ENCODE data around the gene TCF12. TPM values are rescaled to one million over a fixed set of nuclear protein-coding genes. Genes with fewer than 3 reads are reported as not detected.
A peak's percentile ranks its signal among the peaks of the same experiment; 100 is the strongest.

TCF12 gene
- total RNA-seq, 1 donor from 2014 or later, result 138 TPM

DNA sequence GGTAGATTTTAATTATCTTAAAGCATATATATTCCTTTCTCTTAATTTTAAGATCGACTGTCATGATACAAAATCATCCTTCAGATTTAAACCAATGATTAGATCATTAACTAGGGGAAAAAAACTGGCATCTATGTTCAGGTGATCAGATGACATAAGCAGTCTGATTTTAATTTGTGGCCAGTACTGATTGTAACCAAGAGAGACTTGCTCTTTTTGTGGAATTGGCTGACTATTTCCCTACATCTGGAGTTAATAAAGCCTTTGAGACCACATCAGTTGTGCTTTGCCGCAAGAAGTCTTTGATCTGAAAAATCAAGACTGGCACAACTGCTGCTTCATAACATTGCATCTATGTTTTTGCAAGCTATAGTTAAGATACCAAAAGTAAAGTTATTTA lies 309.5 kb downstream of the TCF12 start:
- H3K27ac ChIP-seq, result peak overlapping the region; percentile 5
- DNase-seq (ENCODE audit: extremely low spot score in 2 of 2), result no peak
- H3K27me3 ChIP-seq, result no peaks in the 10 kb centered on the region
- no peaks in the 10 kb centered on the region for H3K9me3 ChIP-seq
- intact Hi-C loops (cut with DNase I), result no loop called here
- H3K4me3 ChIP-seq, result no peak overlapping the region
- no peaks in the 10 kb centered on the region for H3K36me3 ChIP-seq
- TF ChIP-seq POLR2A (IDR thresholded peaks at IDR 0.05) (no peak), POLR2AphosphoS5 (IDR thresholded peaks at IDR 0.05; ENCODE audit: insufficient read depth in 1 of 2, low read depth in 1 of 2) (no peak)
- TF ChIP-seq, protein P1, sequence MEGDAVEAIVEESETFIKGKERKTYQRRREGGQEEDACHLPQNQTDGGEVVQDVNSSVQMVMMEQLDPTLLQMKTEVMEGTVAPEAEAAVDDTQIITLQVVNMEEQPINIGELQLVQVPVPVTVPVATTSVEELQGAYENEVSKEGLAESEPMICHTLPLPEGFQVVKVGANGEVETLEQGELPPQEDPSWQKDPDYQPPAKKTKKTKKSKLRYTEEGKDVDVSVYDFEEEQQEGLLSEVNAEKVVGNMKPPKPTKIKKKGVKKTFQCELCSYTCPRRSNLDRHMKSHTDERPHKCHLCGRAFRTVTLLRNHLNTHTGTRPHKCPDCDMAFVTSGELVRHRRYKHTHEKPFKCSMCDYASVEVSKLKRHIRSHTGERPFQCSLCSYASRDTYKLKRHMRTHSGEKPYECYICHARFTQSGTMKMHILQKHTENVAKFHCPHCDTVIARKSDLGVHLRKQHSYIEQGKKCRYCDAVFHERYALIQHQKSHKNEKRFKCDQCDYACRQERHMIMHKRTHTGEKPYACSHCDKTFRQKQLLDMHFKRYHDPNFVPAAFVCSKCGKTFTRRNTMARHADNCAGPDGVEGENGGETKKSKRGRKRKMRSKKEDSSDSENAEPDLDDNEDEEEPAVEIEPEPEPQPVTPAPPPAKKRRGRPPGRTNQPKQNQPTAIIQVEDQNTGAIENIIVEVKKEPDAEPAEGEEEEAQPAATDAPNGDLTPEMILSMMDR (IDR thresholded peaks at IDR 0.05), result no peak
- peaks cover 23% of the 10 kb centered on the region for H3K4me1 ChIP-seq

DNA sequence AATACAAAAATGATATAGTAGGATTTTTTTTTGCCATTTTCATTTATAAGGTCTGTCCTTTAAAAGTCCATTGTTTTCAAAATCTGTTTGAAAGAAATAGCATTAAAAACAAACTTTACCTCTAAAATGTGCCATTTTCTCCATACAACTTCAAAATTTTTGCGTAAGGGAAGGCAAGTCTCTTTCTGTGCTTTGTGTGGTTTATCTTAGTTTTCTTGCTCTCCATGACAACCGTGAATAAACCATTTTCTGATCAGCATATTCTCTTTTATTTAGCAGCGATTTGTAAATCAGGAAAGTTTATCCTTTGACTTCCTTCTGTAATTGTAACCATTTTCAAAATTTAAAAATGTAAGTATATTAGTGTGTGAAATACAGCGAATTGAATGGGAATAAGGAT lies 310.0 kb downstream of the TCF12 start:
- H3K36me3 ChIP-seq, result peaks cover 0 to 4% of the 10 kb centered on the region in 2 donors
- peak overlapping the region; percentile 5 for H3K27ac ChIP-seq
- DNase-seq (ENCODE audit: extremely low spot score in 2 of 2), result no peak
- H3K4me1 ChIP-seq, result peaks cover 23% of the 10 kb centered on the region
- no peaks in the 10 kb centered on the region for H3K27me3 ChIP-seq
- no peak for TF ChIP-seq POLR2AphosphoS5 (IDR thresholded peaks at IDR 0.05; ENCODE audit: insufficient read depth in 1 of 2, low read depth in 1 of 2)
- TF ChIP-seq, protein P1 (IDR thresholded peaks at IDR 0.05), result no peak
- TF ChIP-seq POLR2A (IDR thresholded peaks at IDR 0.05), result no peak
- intact Hi-C loops (cut with DNase I), result no loop called here
- no peak overlapping the region for H3K4me3 ChIP-seq
- no peaks in the 10 kb centered on the region for H3K9me3 ChIP-seq

DNA sequence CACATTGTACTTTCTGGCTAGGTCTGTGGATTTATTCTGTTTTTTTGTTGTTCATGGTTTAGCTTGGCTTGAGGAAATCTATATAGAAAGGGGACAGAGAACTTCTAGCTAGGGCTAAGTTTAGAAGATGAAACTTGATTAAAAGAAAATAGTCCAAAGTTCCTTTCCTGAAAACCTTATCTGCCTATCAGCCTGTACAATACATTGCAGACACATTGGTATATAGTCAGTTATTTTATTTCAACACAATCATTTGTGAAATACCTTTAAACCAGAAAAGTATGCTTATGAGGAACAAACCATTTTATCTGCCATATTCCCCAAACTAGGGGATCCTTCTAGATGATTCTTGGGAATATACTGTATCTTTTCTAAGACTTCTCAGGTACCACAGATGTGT lies 310.6 kb downstream of the TCF12 start:
- TF ChIP-seq, protein P1 (IDR thresholded peaks at IDR 0.05), result no peak
- no peak for TF ChIP-seq POLR2AphosphoS5 (IDR thresholded peaks at IDR 0.05; ENCODE audit: insufficient read depth in 1 of 2, low read depth in 1 of 2)
- no peak for TF ChIP-seq POLR2A (IDR thresholded peaks at IDR 0.05)
- Histone ChIP-seq H3K36me3 (peaks cover 0 to 11% of the 10 kb centered on the region in 2 donors), H3K27ac (no peak overlapping the region), H3K4me1 (peaks cover 17% of the 10 kb centered on the region), H3K27me3 (no peaks in the 10 kb centered on the region), H3K4me3 (no peak overlapping the region), H3K9me3 (no peaks in the 10 kb centered on the region)
- intact Hi-C loops (cut with DNase I), result no loop called here
- no peak for DNase-seq (ENCODE audit: extremely low spot score in 2 of 2)

DNA sequence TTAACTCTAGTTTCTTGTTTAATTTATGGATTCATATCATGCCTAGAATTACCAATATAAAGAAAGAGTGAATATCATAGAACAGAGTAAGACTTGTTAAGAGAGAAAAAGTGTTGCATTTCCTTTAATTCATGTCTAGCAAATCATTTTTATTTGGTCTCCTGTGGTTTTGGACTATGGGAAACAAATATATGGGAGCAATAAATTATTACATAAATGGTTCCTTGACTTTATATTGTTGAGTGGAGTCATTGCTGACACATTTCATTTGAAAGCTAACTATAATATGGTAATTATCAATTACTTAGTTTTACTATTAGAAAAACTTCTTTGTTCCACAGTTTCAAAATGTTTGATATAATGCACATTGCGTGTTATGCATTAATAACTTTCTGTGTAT lies 313.1 kb downstream of the TCF12 start:
- Histone ChIP-seq H3K4me3 (no peak overlapping the region), H3K9me3 (no peaks in the 10 kb centered on the region), H3K27me3 (no peaks in the 10 kb centered on the region), H3K27ac (no peak overlapping the region), H3K4me1 (peaks cover 15% of the 10 kb centered on the region), H3K36me3 (peaks cover 0 to 19% of the 10 kb centered on the region in 2 donors)
- DNase-seq (ENCODE audit: extremely low spot score in 2 of 2), result no peak
- TF ChIP-seq POLR2A (IDR thresholded peaks at IDR 0.05), result no peak
- TF ChIP-seq, protein P1 (IDR thresholded peaks at IDR 0.05), result no peak
- no peak for TF ChIP-seq POLR2AphosphoS5 (IDR thresholded peaks at IDR 0.05; ENCODE audit: insufficient read depth in 1 of 2, low read depth in 1 of 2)
- intact Hi-C loops (cut with DNase I), result no loop called here

DNA sequence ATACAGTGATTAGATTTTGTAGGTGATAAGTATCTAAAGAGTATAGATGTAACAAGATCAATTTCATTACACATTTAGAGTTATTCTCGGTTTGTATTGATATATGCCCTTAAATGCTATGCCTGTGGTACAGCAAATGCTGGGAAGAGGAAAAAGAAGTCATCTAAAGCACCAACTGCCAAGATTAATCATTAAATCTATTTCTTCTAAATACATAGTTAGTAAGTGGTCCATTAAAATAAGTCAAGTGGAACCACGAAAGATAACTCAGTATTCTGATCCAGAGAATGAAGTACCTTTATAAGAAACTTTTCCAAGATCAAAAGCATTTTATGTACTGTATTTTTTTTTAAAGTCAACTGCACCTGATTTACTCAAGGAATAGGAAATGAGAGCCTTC lies 315.7 kb downstream of the TCF12 start:
- intact Hi-C loops (cut with DNase I), result no loop called here
- Histone ChIP-seq H3K4me1 (no peaks in the 10 kb centered on the region), H3K27me3 (no peaks in the 10 kb centered on the region), H3K4me3 (no peak overlapping the region), H3K9me3 (no peaks in the 10 kb centered on the region), H3K27ac (no peak overlapping the region), H3K36me3 (peaks cover 0 to 19% of the 10 kb centered on the region in 2 donors)
- no peak for TF ChIP-seq POLR2A (IDR thresholded peaks at IDR 0.05)
- no peak for TF ChIP-seq POLR2AphosphoS5 (IDR thresholded peaks at IDR 0.05; ENCODE audit: insufficient read depth in 1 of 2, low read depth in 1 of 2)
- TF ChIP-seq, protein P1 (IDR thresholded peaks at IDR 0.05), result no peak
- no peak for DNase-seq (ENCODE audit: extremely low spot score in 2 of 2)
